Gastroesophageal sphincter (tissue), 3 donors: ENCODE results near the gene DHX15.

Experiments used
- EP300 ChIP-seq: sonication (generic); formaldehyde crosslinking; IDR thresholded peaks from one replicate; pipeline ENCODE4 v1.6.1; 2017; ENCODE audit warnings: antibody characterized with exemption, mild to moderate bottlenecking
- POLR2A ChIP-seq, 2 donors: fragments of 450-650 bp; IDR thresholded peaks; one replicate each; pipeline ENCODE4 v1.6.1; 2017; ENCODE audit warnings: antibody characterized with exemption in 2 of 2, mild to moderate bottlenecking in 2 of 2, moderate library complexity in 1 of 2
- POLR2AphosphoS5 ChIP-seq: sonication (generic); formaldehyde crosslinking; IDR thresholded peaks from one replicate; pipeline ENCODE4 v1.6.1; 2017; ENCODE audit warnings: antibody characterized with exemption
- TF ChIP-seq, protein P1 (sequence below), 4 experiments: fragments of 200-600 bp in 2 of 4; fragments of 450-650 bp in 2 of 4; sonication (generic) in 1 of 4; IDR thresholded peaks; one replicate each; pipeline ENCODE4 v1.5.1; 2017 to 2019; ENCODE audit warnings: antibody characterized with exemption in 4 of 4, mild to moderate bottlenecking in 2 of 4, moderate library complexity in 2 of 4

DNA sequence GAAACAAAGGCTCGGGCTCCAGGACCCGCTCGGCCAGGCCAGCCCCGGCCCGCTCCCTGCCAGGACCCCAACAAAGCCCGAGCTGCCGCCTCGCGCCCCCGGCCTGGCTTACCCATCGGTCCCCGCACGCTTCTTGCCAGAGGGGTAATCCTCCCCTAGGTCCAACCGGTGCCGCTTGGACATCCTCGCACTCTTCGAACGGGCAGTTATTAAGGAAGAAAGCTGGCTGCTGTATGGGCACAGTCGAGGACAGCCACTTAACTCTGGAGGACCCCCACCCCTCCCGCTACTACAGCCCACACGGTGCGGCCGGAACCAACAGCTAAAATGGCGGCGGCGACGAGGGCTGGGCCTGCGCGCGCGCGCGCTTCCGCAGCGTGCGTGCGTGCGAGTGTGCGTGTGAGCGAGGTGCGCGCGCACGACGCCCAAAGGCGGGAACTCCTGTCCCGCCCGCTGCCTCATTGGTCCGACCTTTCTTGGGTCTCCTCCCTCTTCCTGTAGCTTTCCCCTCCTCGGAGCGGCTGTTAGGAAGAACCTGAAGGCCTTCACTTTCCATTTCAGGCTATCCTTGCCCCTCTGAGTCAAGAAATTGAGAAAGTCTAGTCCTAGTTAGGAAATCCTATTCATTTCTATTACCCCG lies at the start of gene DHX15:
- TF ChIP-seq, protein P1, sequence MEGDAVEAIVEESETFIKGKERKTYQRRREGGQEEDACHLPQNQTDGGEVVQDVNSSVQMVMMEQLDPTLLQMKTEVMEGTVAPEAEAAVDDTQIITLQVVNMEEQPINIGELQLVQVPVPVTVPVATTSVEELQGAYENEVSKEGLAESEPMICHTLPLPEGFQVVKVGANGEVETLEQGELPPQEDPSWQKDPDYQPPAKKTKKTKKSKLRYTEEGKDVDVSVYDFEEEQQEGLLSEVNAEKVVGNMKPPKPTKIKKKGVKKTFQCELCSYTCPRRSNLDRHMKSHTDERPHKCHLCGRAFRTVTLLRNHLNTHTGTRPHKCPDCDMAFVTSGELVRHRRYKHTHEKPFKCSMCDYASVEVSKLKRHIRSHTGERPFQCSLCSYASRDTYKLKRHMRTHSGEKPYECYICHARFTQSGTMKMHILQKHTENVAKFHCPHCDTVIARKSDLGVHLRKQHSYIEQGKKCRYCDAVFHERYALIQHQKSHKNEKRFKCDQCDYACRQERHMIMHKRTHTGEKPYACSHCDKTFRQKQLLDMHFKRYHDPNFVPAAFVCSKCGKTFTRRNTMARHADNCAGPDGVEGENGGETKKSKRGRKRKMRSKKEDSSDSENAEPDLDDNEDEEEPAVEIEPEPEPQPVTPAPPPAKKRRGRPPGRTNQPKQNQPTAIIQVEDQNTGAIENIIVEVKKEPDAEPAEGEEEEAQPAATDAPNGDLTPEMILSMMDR (IDR thresholded peaks at IDR 0.05) = peak in 1 of 4 experiments; percentile 18
- no peak for TF ChIP-seq EP300
- peak; percentile 64 to 69 for TF ChIP-seq POLR2A (IDR thresholded peaks at IDR 0.05)
- TF ChIP-seq POLR2AphosphoS5 = peak; percentile 87
